Activated T-helper 1 cell treated with anti-CD3 and anti-CD28 coated beads, Interleukin-12 subunit alpha, Interleukin-12 subunit beta, Interleukin-2, Interleukin-4 antibody, amounts not matched to agents 30 ng/mL and 10 ng/mL and 1 ng/mL, durations not matched to agents 14 hours and 24 hours and 36 hours (primary cell): Measurements from ENCODE around the gene DACT1. TPM values are rescaled to one million over a fixed set of nuclear protein-coding genes. Genes with fewer than 3 reads are reported as not detected.

Experiments
- DNase-seq: peaks from one replicate; pipeline ENCODE4 v3.0.0; 2021; ENCODE audit warnings: low spot score
- H3K27ac Mint-ChIP-seq: one replicate; pipeline ENCODE4 v1.8.0; 2021; ENCODE audit warnings: mild to moderate bottlenecking, mixed read lengths
- H3K27me3 Mint-ChIP-seq: one replicate; pipeline ENCODE4 v1.8.0; 2022; ENCODE audit warnings: mild to moderate bottlenecking, moderate library complexity, mixed read lengths; ENCODE audit not compliant: insufficient read depth
- H3K36me3 Mint-ChIP-seq: one replicate; pipeline ENCODE4 v1.8.0; 2021; ENCODE audit warnings: low read depth, mixed read lengths
- H3K4me1 Mint-ChIP-seq: one replicate; pipeline ENCODE4 v1.8.0; 2021; ENCODE audit warnings: low read depth, mixed read lengths
- H3K4me3 Mint-ChIP-seq: one replicate; pipeline ENCODE4 v1.8.0; 2021; ENCODE audit warnings: mild to moderate bottlenecking, moderate library complexity, mixed read lengths
- H3K9me3 Mint-ChIP-seq: one replicate; pipeline ENCODE4 v1.8.0; 2021; ENCODE audit warnings: mixed read lengths
- intact Hi-C: fragments of 100-400 bp; cut with micrococcal nuclease; formaldehyde crosslinking; loops from one replicate; pipeline ENCODE4 v1.15.1; 2024
- total RNA-seq: library from RNA; stranded (reverse); gene quantifications from 2 replicates; pipeline ENCODE4 v1.2.3, GENCODE V29; 2022

DACT1 gene
- total RNA-seq, 1 donor from 2014 or later, result 1.6 TPM

- H3K4me1 Mint-ChIP-seq, result no peaks in the 10 kb centered on the region
- H3K36me3 Mint-ChIP-seq, result no peaks in the 10 kb centered on the region
- H3K27me3 Mint-ChIP-seq, result peaks cover 8% of the 10 kb centered on the region
- no peak overlapping the region for H3K4me3 Mint-ChIP-seq
- DNase-seq, result no peak
- no peaks in the 10 kb centered on the region for H3K9me3 Mint-ChIP-seq
- no peak overlapping the region for H3K27ac Mint-ChIP-seq
- intact Hi-C loops, result no loop called here
These were observed 40.2 kb downstream of the DACT1 start for GRCh38 chr14:58677996-58678395.

GRCh38 chr14:58680698-58681097, 42.9 kb downstream of the DACT1 start:
- Mint-ChIP-seq H3K9me3 (no peaks in the 10 kb centered on the region), H3K4me3 (no peak overlapping the region), H3K27ac (no peak overlapping the region), H3K36me3 (no peaks in the 10 kb centered on the region), H3K4me1 (no peaks in the 10 kb centered on the region), H3K27me3 (peaks cover 7% of the 10 kb centered on the region)
- intact Hi-C loops, result no loop called here
- no peak for DNase-seq

GRCh38 chr14:58687232-58687795, 49.6 kb downstream of the DACT1 start:
- Mint-ChIP-seq H3K4me1 (no peaks in the 10 kb centered on the region), H3K9me3 (peaks cover 6% of the 10 kb centered on the region), H3K27ac (no peak overlapping the region), H3K4me3 (no peak overlapping the region), H3K27me3 (peaks cover 4% of the 10 kb centered on the region), H3K36me3 (no peaks in the 10 kb centered on the region)
- DNase-seq, result no peak
- intact Hi-C loops, result no loop called here

GRCh38 chr14:58690801-58691516, 53.2 kb downstream of the DACT1 start:
- H3K4me3 Mint-ChIP-seq, result no peak overlapping the region
- no peaks in the 10 kb centered on the region for H3K27me3 Mint-ChIP-seq
- H3K27ac Mint-ChIP-seq, result no peak overlapping the region
- peaks cover 6% of the 10 kb centered on the region for H3K9me3 Mint-ChIP-seq
- no peaks in the 10 kb centered on the region for H3K4me1 Mint-ChIP-seq
- H3K36me3 Mint-ChIP-seq, result no peaks in the 10 kb centered on the region
- DNase-seq, result no peak
- intact Hi-C loops, result no loop called here

- Mint-ChIP-seq H3K9me3 (peaks cover 6% of the 10 kb centered on the region), H3K4me1 (no peaks in the 10 kb centered on the region), H3K4me3 (no peak overlapping the region), H3K36me3 (no peaks in the 10 kb centered on the region), H3K27me3 (no peaks in the 10 kb centered on the region), H3K27ac (no peak overlapping the region)
- intact Hi-C loops, result no loop called here
- no peak for DNase-seq
These were observed 55.3 kb downstream of the DACT1 start for GRCh38 chr14:58693048-58693447.

- Mint-ChIP-seq H3K9me3 (no peaks in the 10 kb centered on the region), H3K27me3 (no peaks in the 10 kb centered on the region), H3K4me1 (no peaks in the 10 kb centered on the region), H3K36me3 (no peaks in the 10 kb centered on the region), H3K27ac (no peak overlapping the region), H3K4me3 (no peak overlapping the region)
- no peak for DNase-seq
- intact Hi-C loops, result no loop called here
These were observed 57.8 kb downstream of the DACT1 start for GRCh38 chr14:58695514-58695913.

GRCh38 chr14:58697266-58697929, 59.6 kb downstream of the DACT1 start:
- H3K4me3 Mint-ChIP-seq, result no peak overlapping the region
- H3K27me3 Mint-ChIP-seq, result no peaks in the 10 kb centered on the region
- H3K9me3 Mint-ChIP-seq, result no peaks in the 10 kb centered on the region
- intact Hi-C loops, result no loop called here
- DNase-seq, result no peak
- no peaks in the 10 kb centered on the region for H3K36me3 Mint-ChIP-seq
- H3K27ac Mint-ChIP-seq, result no peak overlapping the region
- H3K4me1 Mint-ChIP-seq, result no peaks in the 10 kb centered on the region

Other genes starting within 250 kb of the DACT1 start
- not detected in 2 replicates for gene TOMM20L, start 242.0 kb upstream of the DACT1 start, total RNA-seq
- 66.5 and 67.4 TPM in 2 replicates for gene TIMM9, start 210.4 kb upstream of the DACT1 start, total RNA-seq
- 19.7 and 19.8 TPM in 2 replicates for gene KIAA0586, start 210.2 kb upstream of the DACT1 start, total RNA-seq